WTC11 (cell line): ENCODE data around the gene DAAM2. TPM values are rescaled to one million over a fixed set of nuclear protein-coding genes. Genes with fewer than 3 reads are reported as not detected.

Source experiments
- ATAC-seq: fragments of 200-7000 bp; cut with Tn5 transposase; 2 replicates; pipeline ENCODE4 v1.10.0; 2021; ENCODE audit warnings: mild to moderate bottlenecking, moderate library complexity
- CTCF ChIA-PET: fragments of 300-600 bp; sonication (Branson Sonifier 250); formaldehyde crosslinking; loops from one replicate; lab custom pipeline; 2021; ENCODE audit warnings: antibody characterized with exemption; lab: Charles Lee
- POLR2A ChIA-PET: fragments of 350-600 bp; sonication (Branson Sonifier 250); formaldehyde crosslinking; loops from one replicate; lab custom pipeline; 2021; ENCODE audit warnings: antibody characterized with exemption; lab: Charles Lee
- DNase-seq: peaks from one replicate; pipeline ENCODE4 v3.0.0; 2021; ENCODE audit warnings: low spot score
- H3K27ac Mint-ChIP-seq: 2 replicates; pipeline ENCODE4 v1.8.0; 2021; ENCODE audit warnings: mixed read lengths
- H3K27me3 Mint-ChIP-seq: 2 replicates; pipeline ENCODE4 v1.8.0; 2021; ENCODE audit warnings: low read depth, mild to moderate bottlenecking, moderate library complexity, mixed read lengths
- H3K36me3 Mint-ChIP-seq: 2 replicates; pipeline ENCODE4 v1.8.0; 2021; ENCODE audit warnings: mixed read lengths
- H3K4me1 Mint-ChIP-seq: 2 replicates; pipeline ENCODE4 v1.8.0; 2022; ENCODE audit warnings: mixed read lengths
- H3K4me3 Mint-ChIP-seq: 2 replicates; pipeline ENCODE4 v1.8.0; 2021; ENCODE audit warnings: mild to moderate bottlenecking, moderate library complexity, mixed read lengths
- H3K9me3 Mint-ChIP-seq: 2 replicates; pipeline ENCODE4 v1.8.0; 2021; ENCODE audit warnings: mixed read lengths
- ATF1 ChIP-seq: sonication (generic); formaldehyde crosslinking; IDR thresholded peaks from 2 replicates; pipeline ENCODE4 v1.8.1; 2023; ENCODE audit warnings: mild to moderate bottlenecking, moderate library complexity, missing genetic modification reagents
- CBFB ChIP-seq: sonication (generic); formaldehyde crosslinking; IDR thresholded peaks from 2 replicates; pipeline ENCODE4 v1.8.1; 2022; ENCODE audit warnings: mild to moderate bottlenecking, low read depth, missing genetic modification reagents
- CTCF ChIP-seq: fragments of 200-600 bp; IDR thresholded peaks from 2 replicates; pipeline ENCODE4 v1.8.0; 2022; ENCODE audit warnings: antibody characterized with exemption
- EMX1 ChIP-seq: fragments of 250-450 bp; sonication (Bioruptor Pico); IDR thresholded peaks from 2 replicates; pipeline ENCODE4 v1.8.0; 2021; ENCODE audit warnings: mild to moderate bottlenecking
- ETV6 ChIP-seq: sonication (generic); formaldehyde crosslinking; IDR thresholded peaks from 2 replicates; pipeline ENCODE4 v1.8.1; 2022; ENCODE audit warnings: mild to moderate bottlenecking, missing genetic modification reagents
- FOXK1 ChIP-seq: sonication (generic); formaldehyde crosslinking; IDR thresholded peaks from 2 replicates; pipeline ENCODE4 v1.8.0; 2022; ENCODE audit warnings: mild to moderate bottlenecking, moderate library complexity, missing genetic modification reagents
- GABPB1 ChIP-seq: sonication (generic); formaldehyde crosslinking; IDR thresholded peaks from 2 replicates; pipeline ENCODE4 v1.8.1; 2023; ENCODE audit warnings: mild to moderate bottlenecking, missing genetic modification reagents
- GRHL2 ChIP-seq: fragments of 250-450 bp; sonication (Bioruptor Pico); IDR thresholded peaks from 2 replicates; pipeline ENCODE4 v1.8.0; 2022; ENCODE audit warnings: mild to moderate bottlenecking, moderate library complexity; ENCODE audit not compliant: insufficient replicate concordance, severe bottlenecking
- HMGA2 ChIP-seq: fragments of 250-450 bp; sonication (Bioruptor Pico); IDR thresholded peaks from 2 replicates; pipeline ENCODE4 v1.4.0; 2021; ENCODE audit warnings: mild to moderate bottlenecking, moderate library complexity
- IRF1 ChIP-seq: sonication (generic); formaldehyde crosslinking; IDR thresholded peaks from 2 replicates; pipeline ENCODE4 v1.8.0; 2023; ENCODE audit warnings: missing genetic modification reagents
- KAT7 ChIP-seq: sonication (generic); formaldehyde crosslinking; IDR thresholded peaks from 2 replicates; pipeline ENCODE4 v1.8.1; 2023; ENCODE audit warnings: missing genetic modification reagents, mild to moderate bottlenecking, borderline replicate concordance
- MXD4 ChIP-seq: fragments of 250-450 bp; sonication (Bioruptor Pico); IDR thresholded peaks from 2 replicates; pipeline ENCODE4 v1.8.0; 2021; ENCODE audit warnings: mild to moderate bottlenecking, moderate library complexity, borderline replicate concordance
- NFATC4 ChIP-seq: fragments of 250-450 bp; sonication (Bioruptor Pico); IDR thresholded peaks from 2 replicates; pipeline ENCODE4 v1.9.0; 2021; ENCODE audit warnings: mild to moderate bottlenecking
- RELA ChIP-seq: sonication (generic); formaldehyde crosslinking; IDR thresholded peaks from 2 replicates; pipeline ENCODE4 v1.8.1; 2022; ENCODE audit warnings: missing genetic modification reagents, mild to moderate bottlenecking, borderline replicate concordance
- SMAD4 ChIP-seq: sonication (generic); formaldehyde crosslinking; IDR thresholded peaks from 2 replicates; pipeline ENCODE4 v1.8.0; 2022; ENCODE audit warnings: mild to moderate bottlenecking, missing genetic modification reagents
- STAT6 ChIP-seq: sonication (generic); formaldehyde crosslinking; conservative IDR thresholded peaks from 2 replicates; pipeline ENCODE4 v1.8.1; 2023; ENCODE audit warnings: mild to moderate bottlenecking, low read depth, missing genetic modification reagents, moderate library complexity
- TCF7 ChIP-seq: sonication (generic); formaldehyde crosslinking; IDR thresholded peaks from 2 replicates; pipeline ENCODE4 v1.8.0; 2022; ENCODE audit warnings: mild to moderate bottlenecking, low read depth, missing genetic modification reagents, moderate library complexity
- TEAD4 ChIP-seq: sonication (generic); formaldehyde crosslinking; IDR thresholded peaks from 2 replicates; pipeline ENCODE4 v1.8.0; 2022; ENCODE audit warnings: mild to moderate bottlenecking, missing genetic modification reagents
- ZNF281 ChIP-seq: sonication (generic); formaldehyde crosslinking; IDR thresholded peaks from 2 replicates; pipeline ENCODE4 v1.8.0; 2023; ENCODE audit warnings: mild to moderate bottlenecking, missing genetic modification reagents
- ZNF416 ChIP-seq: fragments of 250-450 bp; sonication (Bioruptor Pico); IDR thresholded peaks from 2 replicates; pipeline ENCODE4 v1.9.0; 2021; ENCODE audit warnings: mild to moderate bottlenecking, inconsistent platforms
- ZNF423 ChIP-seq: fragments of 250-450 bp; sonication (Bioruptor Pico); IDR thresholded peaks from 2 replicates; pipeline ENCODE4 v2.1.2; 2022; ENCODE audit warnings: mild to moderate bottlenecking, moderate library complexity
- ZNF671 ChIP-seq: fragments of 250-450 bp; sonication (Bioruptor Pico); IDR thresholded peaks from 2 replicates; pipeline ENCODE4 v1.8.0; 2021; ENCODE audit warnings: mild to moderate bottlenecking
- total RNA-seq: library from RNA; stranded (reverse); gene quantifications from 3 replicates; pipeline ENCODE4 v1.2.3, GENCODE V29; 2021

Gene DAAM2
- total RNA-seq, 1 experiment from 2014 or later = 2.0 TPM

GRCh38 chr6:39849228-39849627, 57.1 kb downstream of the DAAM2 start:
- CTCF ChIA-PET = no interaction called here
- Mint-ChIP-seq H3K9me3 (no peaks in the 10 kb centered on the region), H3K27me3 (no peaks in the 10 kb centered on the region), H3K36me3 (no peaks in the 10 kb centered on the region), H3K4me1 (peaks cover 15% of the 10 kb centered on the region), H3K4me3 (no peak overlapping the region)
- no peak for DNase-seq
- no peak for ATAC-seq
- POLR2A ChIA-PET = no interaction called here
- TF ChIP-seq ZNF423 (CRISPR knock-in tag) = no peak
- TF ChIP-seq TCF7 = no peak
- no peak for TF ChIP-seq FOXK1
- no peak for TF ChIP-seq HMGA2 (CRISPR knock-in tag)
- no peak for TF ChIP-seq CBFB (CRISPR knock-in tag)
- no peak for TF ChIP-seq MXD4
- TF ChIP-seq ZNF281 (CRISPR knock-in tag) = no peak
- no peak for TF ChIP-seq ETV6
- TF ChIP-seq IRF1 (CRISPR knock-in tag) = no peak
- no peak for TF ChIP-seq ZNF671
- no peak for TF ChIP-seq ATF1
- no peak for TF ChIP-seq NFATC4
- TF ChIP-seq, all 79 proteins: peak for 0
- H3K27ac Mint-ChIP-seq = no peak overlapping the region

GRCh38 chr6:39849764-39850163, 57.6 kb downstream of the DAAM2 start:
- H3K27me3 Mint-ChIP-seq = no peaks in the 10 kb centered on the region
- H3K9me3 Mint-ChIP-seq = no peaks in the 10 kb centered on the region
- no peak overlapping the region for H3K27ac Mint-ChIP-seq
- H3K36me3 Mint-ChIP-seq = no peaks in the 10 kb centered on the region
- no peak overlapping the region for H3K4me3 Mint-ChIP-seq
- ChIA-PET POLR2A (no interaction called here), CTCF (no interaction called here)
- DNase-seq = no peak
- TF ChIP-seq GABPB1 (no peak), SMAD4 (no peak), ZNF416 (CRISPR knock-in tag) (no peak), KAT7 (CRISPR knock-in tag) (no peak), TEAD4 (CRISPR knock-in tag) (no peak), ZNF281 (CRISPR knock-in tag) (no peak)
- ATAC-seq = no peak; the same call in 1 of the 2 replicates
- H3K4me1 Mint-ChIP-seq = peaks cover 15% of the 10 kb centered on the region

- no peak for ATAC-seq
Measured at GRCh38 chr6:39850736-39851297, 58.6 kb downstream of the DAAM2 start.

More at GRCh38 chr6:39850736-39851297, 58.6 kb downstream of the DAAM2 start:
- Mint-ChIP-seq H3K27ac (no peak overlapping the region), H3K27me3 (no peaks in the 10 kb centered on the region), H3K9me3 (no peaks in the 10 kb centered on the region), H3K36me3 (no peaks in the 10 kb centered on the region), H3K4me3 (no peak overlapping the region), H3K4me1 (peaks cover 18% of the 10 kb centered on the region)
- no peak for DNase-seq
- ChIA-PET CTCF (interaction anchor here (1.0 to 1.2 kb wide), 2 partner anchors 14 to 488 kb away, joined by 3 read pairs; no protein-coding TSS in a partner anchor), POLR2A (no interaction called here)
- TF ChIP-seq RELA (CRISPR knock-in tag) (no peak), ZNF671 (no peak), GRHL2 (CRISPR knock-in tag) (no peak), CTCF (no peak), MXD4 (no peak), STAT6 (CRISPR knock-in tag) (no peak), EMX1 (no peak)
